ENCODE data around the gene PLAAT4.

PLAAT4 gene

GRCh38 chr11:63553759-63554158 lies 17.2 kb downstream of the PLAAT4 start:
- no peak for TF ChIP-seq CTCF (IDR thresholded peaks at IDR 0.05; ENCODE audit: insufficient read depth, low read length, missing control alignments)
- ChIA-PET POLR2A (no interaction called here), CTCF (no interaction called here)
- no peak for DNase-seq (ENCODE audit: low read depth, low spot score)
- no peak overlapping the region; the same call in 1 of the 2 replicates for H3K4me3 ChIP-seq (ENCODE audit: low read depth, low read length)

GRCh38 chr11:63554877-63555223 lies 18.2 kb downstream of the PLAAT4 start:
- ChIA-PET CTCF (no interaction called here), POLR2A (no interaction called here)

GRCh38 chr11:63556404-63557013 lies 19.9 kb downstream of the PLAAT4 start:
- CTCF ChIA-PET: no interaction called here
- TF ChIP-seq CTCF (IDR thresholded peaks at IDR 0.05; ENCODE audit: insufficient read depth, low read length, missing control alignments): no peak
- DNase-seq (ENCODE audit: low read depth, low spot score): no peak
- POLR2A ChIA-PET: interaction anchor here (0.5 kb wide), 1 partner anchor 166 kb away, joined by 3 read pairs; no protein-coding TSS in a partner anchor
- H3K4me3 ChIP-seq (ENCODE audit: low read depth, low read length): no peak overlapping the region

More at GRCh38 chr11:63554877-63555223, 18.2 kb downstream of the PLAAT4 start:
- H3K4me3 ChIP-seq (ENCODE audit: low read depth, low read length): no peak overlapping the region
- TF ChIP-seq CTCF (IDR thresholded peaks at IDR 0.05; ENCODE audit: insufficient read depth, low read length, missing control alignments): no peak
- DNase-seq (ENCODE audit: low read depth, low spot score): no peak

GRCh38 chr11:63557570-63557969 lies 21.0 kb downstream of the PLAAT4 start:
- CTCF ChIA-PET: no interaction called here

GRCh38 chr11:63558459-63559157 lies 22.0 kb downstream of the PLAAT4 start:
- DNase-seq (ENCODE audit: low read depth, low spot score): no peak
- ChIA-PET POLR2A (interaction anchor here (1.0 kb wide), 1 partner anchor 18 kb away, joined by 3 read pairs; no protein-coding TSS in a partner anchor), CTCF (no interaction called here)
- no peak overlapping the region for H3K4me3 ChIP-seq (ENCODE audit: low read depth, low read length)
- TF ChIP-seq CTCF (IDR thresholded peaks at IDR 0.05; ENCODE audit: insufficient read depth, low read length, missing control alignments): no peak

More at GRCh38 chr11:63557570-63557969, 21.0 kb downstream of the PLAAT4 start:
- no peak for DNase-seq (ENCODE audit: low read depth, low spot score)
- H3K4me3 ChIP-seq (ENCODE audit: low read depth, low read length): no peak overlapping the region
- POLR2A ChIA-PET: no interaction called here
- no peak for TF ChIP-seq CTCF (IDR thresholded peaks at IDR 0.05; ENCODE audit: insufficient read depth, low read length, missing control alignments)

GRCh38 chr11:63560506-63561180 lies 24.0 kb downstream of the PLAAT4 start:
- no peak for TF ChIP-seq CTCF (IDR thresholded peaks at IDR 0.05; ENCODE audit: insufficient read depth, low read length, missing control alignments)
- ChIA-PET CTCF (no interaction called here), POLR2A (no interaction called here)
- H3K4me3 ChIP-seq (ENCODE audit: low read depth, low read length): no peak overlapping the region
- DNase-seq (ENCODE audit: low read depth, low spot score): no peak

All from AG04449 (cell line).